Tibial nerve (tissue), 4 donors: ENCODE measurements around the gene PTBP1. TPM values are rescaled to one million over a fixed set of nuclear protein-coding genes. Genes with fewer than 3 reads are reported as not detected.

ENCODE experiments used
- DNase-seq, 2 donors: peaks; one replicate each; pipeline ENCODE4 v3.0.0-alpha.2; 2019; ENCODE audit warnings: low spot score in 2 of 2
- H3K27ac ChIP-seq, 4 donors: fragments of 200-600 bp; sonication (generic) in 3 of 4; one replicate each; pipeline ENCODE4 v1.5.1; 2017 to 2019; ENCODE audit warnings: mild to moderate bottlenecking in 1 of 4
- H3K27me3 ChIP-seq, 2 donors: fragments of 200-600 bp; sonication (generic) in 1 of 2; one replicate each; pipeline versions ENCODE4 v1.5.1 to v1.6.0; 2017 to 2019
- H3K36me3 ChIP-seq, 3 donors: fragments of 200-600 bp; sonication (generic); one replicate each; pipeline ENCODE4 v1.5.1; 2018 to 2019
- H3K4me1 ChIP-seq, 4 donors: fragments of 200-600 bp; sonication (generic) in 3 of 4; one replicate each; pipeline ENCODE4 v1.5.1; 2017 to 2019
- H3K4me3 ChIP-seq, 4 donors: fragments of 200-600 bp; sonication (generic) in 3 of 4; one replicate each; pipeline ENCODE4 v1.5.1; 2017 to 2019; ENCODE audit warnings: mild to moderate bottlenecking in 1 of 4, moderate library complexity in 1 of 4
- H3K9me3 ChIP-seq, 4 donors: fragments of 200-600 bp; sonication (generic) in 3 of 4; one replicate each; pipeline ENCODE4 v1.5.1; 2017 to 2019
- EP300 ChIP-seq, 2 donors: sonication (generic); formaldehyde crosslinking; IDR thresholded peaks; one replicate each; pipeline ENCODE4 v1.6.1; 2017; ENCODE audit warnings: antibody characterized with exemption in 2 of 2, mild to moderate bottlenecking in 1 of 2
- POLR2A ChIP-seq, 2 donors: fragments of 450-650 bp; IDR thresholded peaks; one replicate each; pipeline ENCODE4 v1.6.1; 2017; ENCODE audit warnings: antibody characterized with exemption in 2 of 2, mild to moderate bottlenecking in 2 of 2, moderate library complexity in 2 of 2
- WGBS, 2 donors: methylation state at CpG; one replicate each; pipeline ENCODE4 v1.1.5; 2018; 5-methylcytosine and 5-hydroxymethylcytosine counted together
- total RNA-seq, 4 donors: library from RNA; depleted of rRNA; stranded (reverse); fragments of >200 nt; gene quantifications; one replicate each; pipeline ENCODE4 v1.1.0, GENCODE V29; 2016
- TF ChIP-seq, protein P1 (sequence below), 5 experiments: fragments of 200-600 bp in 3 of 5; fragments of 450-650 bp in 2 of 5; sonication (generic) in 3 of 5; IDR thresholded peaks; one replicate each; pipeline ENCODE4 v1.5.1; 2016 to 2019; ENCODE audit warnings: antibody characterized with exemption in 5 of 5, mild to moderate bottlenecking in 3 of 5, moderate library complexity in 2 of 5

Gene PTBP1
- total RNA-seq, 4 donors from 2014 or later, result 118 to 205 (median 141) TPM

DNA sequence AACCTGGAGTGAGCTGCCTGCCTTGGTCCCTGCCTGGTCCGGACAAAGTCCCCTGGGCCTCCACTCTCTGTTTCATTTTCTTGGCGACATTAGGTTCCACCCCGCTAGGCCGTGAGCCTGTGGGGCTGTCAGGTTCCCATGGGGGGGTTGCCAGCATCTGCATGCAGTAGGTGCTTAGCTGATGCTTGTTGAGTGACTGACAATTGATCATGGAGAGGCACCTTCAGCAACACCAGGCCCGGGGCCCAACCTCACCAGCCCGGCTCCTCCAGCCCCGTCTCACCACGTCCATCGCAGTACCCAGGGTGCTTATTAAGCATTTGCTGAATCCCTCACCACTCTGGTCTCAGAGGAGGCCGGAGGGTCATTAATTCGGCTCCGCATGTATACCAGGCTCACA, 33.0 kb upstream of the PTBP1 start:
- no peaks in the 10 kb centered on the region for H3K27me3 ChIP-seq
- 88 to 93% methylated on average over 12 of the region's 12 CpGs for WGBS, 2 donors
- TF ChIP-seq, protein P1, sequence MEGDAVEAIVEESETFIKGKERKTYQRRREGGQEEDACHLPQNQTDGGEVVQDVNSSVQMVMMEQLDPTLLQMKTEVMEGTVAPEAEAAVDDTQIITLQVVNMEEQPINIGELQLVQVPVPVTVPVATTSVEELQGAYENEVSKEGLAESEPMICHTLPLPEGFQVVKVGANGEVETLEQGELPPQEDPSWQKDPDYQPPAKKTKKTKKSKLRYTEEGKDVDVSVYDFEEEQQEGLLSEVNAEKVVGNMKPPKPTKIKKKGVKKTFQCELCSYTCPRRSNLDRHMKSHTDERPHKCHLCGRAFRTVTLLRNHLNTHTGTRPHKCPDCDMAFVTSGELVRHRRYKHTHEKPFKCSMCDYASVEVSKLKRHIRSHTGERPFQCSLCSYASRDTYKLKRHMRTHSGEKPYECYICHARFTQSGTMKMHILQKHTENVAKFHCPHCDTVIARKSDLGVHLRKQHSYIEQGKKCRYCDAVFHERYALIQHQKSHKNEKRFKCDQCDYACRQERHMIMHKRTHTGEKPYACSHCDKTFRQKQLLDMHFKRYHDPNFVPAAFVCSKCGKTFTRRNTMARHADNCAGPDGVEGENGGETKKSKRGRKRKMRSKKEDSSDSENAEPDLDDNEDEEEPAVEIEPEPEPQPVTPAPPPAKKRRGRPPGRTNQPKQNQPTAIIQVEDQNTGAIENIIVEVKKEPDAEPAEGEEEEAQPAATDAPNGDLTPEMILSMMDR (IDR thresholded peaks at IDR 0.05), result no peak
- TF ChIP-seq POLR2A (IDR thresholded peaks at IDR 0.05), result no peak
- TF ChIP-seq EP300 (IDR thresholded peaks at IDR 0.05), result no peak
- no peaks in the 10 kb centered on the region for H3K36me3 ChIP-seq
- no peaks in the 10 kb centered on the region for H3K9me3 ChIP-seq
- no peaks in the 10 kb centered on the region for H3K4me1 ChIP-seq
- no peak overlapping the region for H3K4me3 ChIP-seq
- DNase-seq, result no peak
- H3K27ac ChIP-seq, result no peak overlapping the region

DNA sequence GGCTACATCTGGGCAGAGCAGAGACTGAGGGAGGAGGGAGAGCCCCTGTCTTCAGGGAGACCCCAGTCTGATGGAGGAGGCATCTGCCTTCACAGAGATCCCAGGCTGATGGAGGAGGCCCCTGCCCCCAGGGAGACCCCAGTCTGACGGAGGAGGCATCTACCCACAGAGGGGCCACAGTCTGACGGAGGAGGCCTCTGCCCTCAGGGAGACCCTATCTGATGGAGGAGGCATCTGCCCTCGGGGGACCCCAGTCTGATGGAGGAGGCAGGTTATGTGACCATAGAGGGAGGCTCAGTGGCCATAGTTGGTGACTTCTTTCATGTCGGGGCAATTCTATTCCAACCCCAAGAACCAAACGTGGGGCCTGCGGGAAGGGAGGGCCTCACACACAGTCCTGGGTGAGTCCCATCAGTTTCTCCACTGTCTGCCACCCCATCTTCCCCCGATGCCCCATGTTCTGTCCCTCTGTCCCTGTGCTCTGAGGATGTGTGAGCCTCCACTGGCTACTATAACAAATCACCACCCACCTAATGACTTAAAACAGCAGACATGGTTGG, 32.0 kb upstream of the PTBP1 start:
- Histone ChIP-seq H3K27ac (no peak overlapping the region), H3K4me1 (peaks cover 0 to 5% (median 0%) of the 10 kb centered on the region in 4 donors), H3K9me3 (no peaks in the 10 kb centered on the region), H3K27me3 (no peaks in the 10 kb centered on the region), H3K4me3 (no peak overlapping the region), H3K36me3 (no peaks in the 10 kb centered on the region)
- TF ChIP-seq POLR2A (IDR thresholded peaks at IDR 0.05) (no peak), EP300 (IDR thresholded peaks at IDR 0.05) (no peak)
- TF ChIP-seq, protein P1 (IDR thresholded peaks at IDR 0.05), result no peak
- no peak for DNase-seq
- WGBS, 2 donors, result 72 to 81% methylated on average over 7 of the region's 7 CpGs

DNA sequence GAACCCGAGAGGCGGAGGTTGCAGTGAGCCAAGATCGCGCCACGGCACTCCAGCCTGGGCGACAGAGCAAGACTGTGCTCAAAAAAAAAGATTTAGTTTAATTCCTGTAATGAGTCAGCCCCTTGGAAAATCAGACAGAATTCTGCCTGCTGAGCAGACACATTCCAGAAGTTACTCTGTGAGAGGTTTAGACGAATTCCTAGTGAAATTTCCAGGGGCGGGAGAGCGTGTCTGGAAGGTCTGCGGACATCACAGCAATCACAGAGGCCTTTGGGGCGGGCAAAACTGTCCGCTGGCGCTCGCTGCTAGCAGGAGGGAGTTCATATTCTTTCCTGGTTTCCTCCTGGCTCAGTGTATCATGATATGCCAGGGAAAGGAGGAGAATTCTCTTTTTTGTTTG, 28.8 kb upstream of the PTBP1 start:
- peak overlapping the region in 2 of 4 donors; percentile 4 to 33 for H3K27ac ChIP-seq
- no peak for DNase-seq
- H3K36me3 ChIP-seq, result no peaks in the 10 kb centered on the region
- H3K27me3 ChIP-seq, result no peaks in the 10 kb centered on the region
- TF ChIP-seq POLR2A (IDR thresholded peaks at IDR 0.05) (no peak), EP300 (IDR thresholded peaks at IDR 0.05) (no peak)
- TF ChIP-seq, protein P1 (IDR thresholded peaks at IDR 0.05), result no peak
- 44 to 45% methylated on average over 14 of the region's 14 CpGs for WGBS, 2 donors
- H3K4me1 ChIP-seq, result peaks cover 0 to 15% (median 0%) of the 10 kb centered on the region in 4 donors
- no peaks in the 10 kb centered on the region for H3K9me3 ChIP-seq
- H3K4me3 ChIP-seq, result no peak overlapping the region

DNA sequence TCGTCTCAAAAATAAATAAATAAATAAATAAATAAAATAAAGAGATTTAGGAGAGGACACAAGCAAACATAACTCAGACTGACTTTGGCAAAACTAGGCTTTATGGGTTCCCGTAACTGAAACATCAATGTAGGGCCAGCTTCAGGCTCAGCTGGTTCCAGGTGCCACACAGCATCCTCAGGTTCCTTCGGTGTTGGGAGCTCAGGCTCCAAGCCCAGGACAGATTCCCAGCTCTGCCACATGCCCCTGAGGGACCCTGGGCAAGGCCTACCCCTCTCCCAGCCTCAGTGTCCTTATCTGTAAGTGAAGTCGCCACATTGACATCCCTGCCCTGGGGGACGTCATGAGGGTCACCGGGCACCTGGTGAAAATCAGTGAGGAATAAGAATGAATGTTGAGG, 27.6 kb upstream of the PTBP1 start:
- H3K9me3 ChIP-seq, result no peaks in the 10 kb centered on the region
- H3K4me1 ChIP-seq, result peaks cover 0 to 15% (median 0%) of the 10 kb centered on the region in 4 donors
- TF ChIP-seq, protein P1 (IDR thresholded peaks at IDR 0.05), result no peak
- TF ChIP-seq EP300 (IDR thresholded peaks at IDR 0.05) (no peak), POLR2A (IDR thresholded peaks at IDR 0.05) (no peak)
- 84 to 88% methylated on average over 6 of the region's 6 CpGs for WGBS, 2 donors
- H3K36me3 ChIP-seq, result no peaks in the 10 kb centered on the region
- no peak for DNase-seq
- H3K4me3 ChIP-seq, result no peak overlapping the region
- no peak overlapping the region for H3K27ac ChIP-seq
- H3K27me3 ChIP-seq, result no peaks in the 10 kb centered on the region

DNA sequence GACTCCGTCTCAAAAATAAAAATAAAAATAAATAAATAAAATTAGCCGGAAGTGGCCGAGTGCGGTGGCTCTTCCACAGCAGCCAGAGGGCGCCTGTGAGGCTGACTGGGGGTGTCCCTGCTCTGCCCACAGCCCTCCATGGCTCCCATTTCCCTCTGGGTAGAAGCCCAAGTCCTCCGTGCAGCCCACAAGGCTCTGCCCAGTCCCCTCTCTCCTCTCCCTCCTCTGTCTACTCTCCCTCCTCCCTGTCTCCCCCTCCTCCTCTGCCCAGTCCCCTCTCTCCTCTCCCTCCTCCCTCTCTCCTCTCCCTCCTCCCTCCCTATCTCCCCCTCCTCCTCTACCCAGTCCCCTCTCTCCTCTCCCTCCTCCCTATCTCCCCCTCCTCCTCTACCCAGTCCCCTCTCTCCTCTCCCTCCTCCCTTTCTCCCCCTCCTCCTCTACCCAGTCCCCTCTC, 25.9 kb upstream of the PTBP1 start:
- no peak overlapping the region for H3K4me3 ChIP-seq

More for the DNA sequence above, 25.9 kb upstream of the PTBP1 start:
- no peak for DNase-seq
- no peaks in the 10 kb centered on the region for H3K9me3 ChIP-seq
- H3K27me3 ChIP-seq, result no peaks in the 10 kb centered on the region
- no peak for TF ChIP-seq POLR2A (IDR thresholded peaks at IDR 0.05)
- TF ChIP-seq, protein P1 (IDR thresholded peaks at IDR 0.05), result peak; percentile 5 to 38 (median 29)
- TF ChIP-seq EP300 (IDR thresholded peaks at IDR 0.05), result no peak
- peaks cover 0 to 15% (median 0%) of the 10 kb centered on the region in 4 donors for H3K4me1 ChIP-seq
- 15 to 26% methylated on average over 6 of the region's 6 CpGs for WGBS, 2 donors
- H3K36me3 ChIP-seq, result no peaks in the 10 kb centered on the region
- no peak overlapping the region for H3K27ac ChIP-seq
